ENCODE results near the gene MMP15.
"Not testable (repeated sequence)": the region's sequence is repeated elsewhere in the genome, so short reads cannot be mapped to it uniquely, and the experiment has no call there.

MMP15 gene

GRCh38 chr16:58086381-58087208 is 61.0 kb downstream of the MMP15 start:
- no peak overlapping the region for H3K27ac ChIP-seq (ENCODE audit: low read depth, low read length, poor library complexity, severe bottlenecking)
- no peaks in the 10 kb centered on the region for H3K9me3 ChIP-seq (ENCODE audit: low read length)
- no peak overlapping the region for H3K4me3 ChIP-seq (ENCODE audit: low read depth, low read length, poor library complexity, severe bottlenecking)
- TF ChIP-seq EZH2 (IDR thresholded peaks at IDR 0.05; ENCODE audit: borderline replicate concordance, low read length) (no peak), CTCF (IDR thresholded peaks at IDR 0.05; ENCODE audit: low read length) (no peak)
- H3K79me2 ChIP-seq (ENCODE audit: insufficient read depth, low read length): no peaks in the 10 kb centered on the region
- no peaks in the 10 kb centered on the region for H3K27me3 ChIP-seq (ENCODE audit: insufficient read depth, low read length)
- H3K4me1 ChIP-seq (ENCODE audit: insufficient read depth, low read length, severe bottlenecking): no peaks in the 10 kb centered on the region
- no peaks in the 10 kb centered on the region for H3F3A ChIP-seq (ENCODE audit: insufficient read depth, low read length)
- no peak overlapping the region for H3K9ac ChIP-seq (ENCODE audit: low read length)
- no peaks in the 10 kb centered on the region for H4K20me1 ChIP-seq (ENCODE audit: insufficient read depth, low read length)
- H3K9me2 ChIP-seq (ENCODE audit: low read depth, low read length): no peaks in the 10 kb centered on the region
- H2AFZ ChIP-seq (ENCODE audit: low read length): no peak overlapping the region
- no peak overlapping the region for H3K4me2 ChIP-seq (ENCODE audit: low read length)
- no peaks in the 10 kb centered on the region for H3K36me3 ChIP-seq (ENCODE audit: insufficient read depth, low read length)

- no peak overlapping the region for H2AFZ ChIP-seq (ENCODE audit: low read length)
- no peak overlapping the region for H3K27ac ChIP-seq (ENCODE audit: low read depth, low read length, poor library complexity, severe bottlenecking)
Measured at GRCh38 chr16:58087209-58087913, 61.8 kb downstream of the MMP15 start.

GRCh38 chr16:58088091-58088490 is 62.5 kb downstream of the MMP15 start:
- no peaks in the 10 kb centered on the region for H3K4me1 ChIP-seq (ENCODE audit: insufficient read depth, low read length, severe bottlenecking)
- no peak overlapping the region for H3K27ac ChIP-seq (ENCODE audit: low read depth, low read length, poor library complexity, severe bottlenecking)

More at GRCh38 chr16:58087209-58087913, 61.8 kb downstream of the MMP15 start:
- Histone ChIP-seq H3K4me3 (ENCODE audit: low read depth, low read length, poor library complexity, severe bottlenecking) (no peak overlapping the region), H3K79me2 (ENCODE audit: insufficient read depth, low read length) (no peaks in the 10 kb centered on the region), H3F3A (ENCODE audit: insufficient read depth, low read length) (no peaks in the 10 kb centered on the region), H3K36me3 (ENCODE audit: insufficient read depth, low read length) (no peaks in the 10 kb centered on the region), H3K4me2 (ENCODE audit: low read length) (no peak overlapping the region), H3K9me3 (ENCODE audit: low read length) (no peaks in the 10 kb centered on the region), H4K20me1 (ENCODE audit: insufficient read depth, low read length) (no peaks in the 10 kb centered on the region), H3K4me1 (ENCODE audit: insufficient read depth, low read length, severe bottlenecking) (no peaks in the 10 kb centered on the region), H3K9me2 (ENCODE audit: low read depth, low read length) (no peaks in the 10 kb centered on the region), H3K27me3 (ENCODE audit: insufficient read depth, low read length) (no peaks in the 10 kb centered on the region), H3K9ac (ENCODE audit: low read length) (no peak overlapping the region)
- TF ChIP-seq CTCF (IDR thresholded peaks at IDR 0.05; ENCODE audit: low read length): no peak
- TF ChIP-seq EZH2 (IDR thresholded peaks at IDR 0.05; ENCODE audit: borderline replicate concordance, low read length): no peak

GRCh38 chr16:58090396-58090795 is 64.8 kb downstream of the MMP15 start:
- not testable (repeated sequence) for H3K9ac ChIP-seq (ENCODE audit: low read length); H3K4me1 ChIP-seq (ENCODE audit: insufficient read depth, low read length, severe bottlenecking); H2AFZ ChIP-seq (ENCODE audit: low read length); H3K4me2 ChIP-seq (ENCODE audit: low read length); H3K27me3 ChIP-seq (ENCODE audit: insufficient read depth, low read length); H3K4me3 ChIP-seq (ENCODE audit: low read depth, low read length, poor library complexity, severe bottlenecking); H3K36me3 ChIP-seq (ENCODE audit: insufficient read depth, low read length); H3K9me2 ChIP-seq (ENCODE audit: low read depth, low read length); H4K20me1 ChIP-seq (ENCODE audit: insufficient read depth, low read length); H3K79me2 ChIP-seq (ENCODE audit: insufficient read depth, low read length); H3K27ac ChIP-seq (ENCODE audit: low read depth, low read length, poor library complexity, severe bottlenecking); H3K9me3 ChIP-seq (ENCODE audit: low read length); H3F3A ChIP-seq (ENCODE audit: insufficient read depth, low read length)

More at GRCh38 chr16:58088091-58088490, 62.5 kb downstream of the MMP15 start:
- H3K9me2 ChIP-seq (ENCODE audit: low read depth, low read length): no peaks in the 10 kb centered on the region
- no peak overlapping the region for H3K4me2 ChIP-seq (ENCODE audit: low read length)
- no peaks in the 10 kb centered on the region for H3K36me3 ChIP-seq (ENCODE audit: insufficient read depth, low read length)
- no peak overlapping the region for H3K9ac ChIP-seq (ENCODE audit: low read length)
- no peaks in the 10 kb centered on the region for H3K9me3 ChIP-seq (ENCODE audit: low read length)
- H3K4me3 ChIP-seq (ENCODE audit: low read depth, low read length, poor library complexity, severe bottlenecking): no peak overlapping the region
- TF ChIP-seq EZH2 (IDR thresholded peaks at IDR 0.05; ENCODE audit: borderline replicate concordance, low read length): no peak
- TF ChIP-seq CTCF (IDR thresholded peaks at IDR 0.05; ENCODE audit: low read length): no peak
- H2AFZ ChIP-seq (ENCODE audit: low read length): no peak overlapping the region
- no peaks in the 10 kb centered on the region for H3F3A ChIP-seq (ENCODE audit: insufficient read depth, low read length)
- no peaks in the 10 kb centered on the region for H3K79me2 ChIP-seq (ENCODE audit: insufficient read depth, low read length)
- no peaks in the 10 kb centered on the region for H4K20me1 ChIP-seq (ENCODE audit: insufficient read depth, low read length)
- H3K27me3 ChIP-seq (ENCODE audit: insufficient read depth, low read length): no peaks in the 10 kb centered on the region
